ENCODE data around the gene USP34.

GRCh38 chr2:61448229-61448628 is 22.7 kb downstream of the USP34 start:
- no peak for TF ChIP-seq ZSCAN5A (tag by site-specific recombination; IDR thresholded peaks at IDR 0.05)
- TF ChIP-seq CTCF (tag by site-specific recombination; IDR thresholded peaks at IDR 0.05): no peak
- TF ChIP-seq SP7 (tag by site-specific recombination; IDR thresholded peaks at IDR 0.05): no peak
